Measurements from ENCODE around the gene COL13A1.

The COL13A1 gene

DNA sequence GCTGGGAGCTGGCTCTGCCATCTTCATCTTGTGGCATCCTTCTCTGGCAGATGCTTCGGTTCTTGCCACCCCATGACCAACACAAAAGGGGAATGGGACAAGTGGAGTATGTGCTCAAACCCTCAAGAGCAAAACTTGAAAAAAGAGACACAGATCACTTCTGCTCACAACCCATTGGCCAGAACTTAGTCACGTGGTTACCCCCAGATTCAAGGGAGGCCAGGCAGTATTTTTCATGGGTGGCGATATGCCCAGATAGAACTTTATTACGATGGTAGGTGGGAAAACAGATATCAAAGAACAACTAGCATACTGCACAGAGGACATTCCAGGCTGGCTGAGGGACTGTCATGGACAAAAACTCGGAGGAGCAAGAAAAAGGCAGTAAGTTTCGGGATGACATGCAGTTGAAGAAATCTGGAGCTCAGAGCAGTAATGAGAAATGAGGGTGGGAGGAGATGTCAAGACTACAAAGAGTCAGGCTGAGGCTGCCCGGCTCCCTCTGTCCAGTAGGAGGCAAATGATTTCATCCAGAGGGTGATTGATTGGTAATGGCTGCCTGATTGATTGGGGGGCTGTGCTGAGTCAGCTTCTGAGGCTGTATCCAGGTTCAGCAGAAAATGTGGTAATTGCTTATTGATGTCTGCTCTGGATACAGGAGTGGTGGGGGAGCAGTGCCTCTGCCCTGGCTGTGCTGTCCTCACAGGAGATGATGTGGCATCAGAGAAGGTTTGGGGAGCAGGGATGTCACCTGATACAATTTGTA is 25.3 kb downstream of the COL13A1 start:
- H3K4me3 ChIP-seq (ENCODE audit: low read depth in 1 of 5, low read length in 5 of 5), result no peak overlapping the region
- H3K4me1 ChIP-seq (ENCODE audit: control insufficient read depth in 5 of 5, insufficient read depth in 5 of 5, low read length in 5 of 5), result peaks cover 0 to 5% (median 0%) of the 10 kb centered on the region in 5 donors
- H3K9me3 ChIP-seq (ENCODE audit: control insufficient read depth in 5 of 5, low read length in 5 of 5), result no peaks in the 10 kb centered on the region
- H3K27ac ChIP-seq (ENCODE audit: low read depth, low read length), result no peak overlapping the region
- no peaks in the 10 kb centered on the region for H3K36me3 ChIP-seq (ENCODE audit: control insufficient read depth in 5 of 5, insufficient read depth in 5 of 5, low read length in 5 of 5)
- peaks cover 0 to 19% (median 11%) of the 10 kb centered on the region in 5 donors for H3K27me3 ChIP-seq (ENCODE audit: control insufficient read depth in 5 of 5, insufficient read depth in 4 of 5, low read length in 5 of 5)
- H3K9ac ChIP-seq (ENCODE audit: low read length in 5 of 5), result no peak overlapping the region

DNA sequence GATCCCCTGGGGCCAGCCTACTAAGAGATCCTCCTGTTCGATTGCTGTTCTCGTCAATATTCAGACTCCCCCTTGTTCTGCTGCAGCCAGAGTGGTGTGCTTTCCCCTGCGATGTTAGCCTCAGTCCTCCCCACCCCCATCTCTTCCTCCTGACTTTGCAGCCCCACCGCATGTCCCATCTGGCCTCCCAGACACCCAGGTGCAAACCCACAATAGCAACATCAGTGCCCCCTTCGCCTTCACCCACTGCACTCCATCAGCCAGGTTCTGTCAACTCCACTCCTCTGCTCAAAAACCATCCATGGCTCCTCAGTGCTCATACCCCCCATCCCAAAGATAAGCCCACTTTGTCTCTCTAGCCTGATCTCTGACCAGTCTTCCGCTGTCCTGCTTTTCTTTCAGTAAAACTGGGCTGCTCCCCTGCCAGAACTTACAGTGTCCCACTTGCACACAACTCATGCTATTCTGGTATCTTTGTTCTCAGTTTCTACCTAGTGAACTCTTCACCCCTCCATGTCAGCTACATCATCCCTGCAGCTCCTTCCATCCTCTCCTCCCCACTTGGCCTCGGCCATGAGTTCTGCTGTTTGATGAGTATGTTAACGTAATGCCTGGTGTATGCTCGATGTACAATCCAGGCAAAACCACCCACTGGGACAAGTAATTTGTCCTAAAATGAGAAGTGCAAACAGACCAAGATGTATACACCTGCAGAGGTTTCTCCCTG is 26.6 kb downstream of the COL13A1 start:
- Histone ChIP-seq H3K9me3 (ENCODE audit: control insufficient read depth in 5 of 5, low read length in 5 of 5) (no peaks in the 10 kb centered on the region), H3K9ac (ENCODE audit: low read length in 5 of 5) (no peak overlapping the region), H3K27me3 (ENCODE audit: control insufficient read depth in 5 of 5, insufficient read depth in 4 of 5, low read length in 5 of 5) (peaks cover 0 to 19% (median 11%) of the 10 kb centered on the region in 5 donors), H3K27ac (ENCODE audit: low read depth, low read length) (no peak overlapping the region), H3K4me1 (ENCODE audit: control insufficient read depth in 5 of 5, insufficient read depth in 5 of 5, low read length in 5 of 5) (peaks cover 0 to 5% (median 0%) of the 10 kb centered on the region in 5 donors), H3K4me3 (ENCODE audit: low read depth in 1 of 5, low read length in 5 of 5) (no peak overlapping the region), H3K36me3 (ENCODE audit: control insufficient read depth in 5 of 5, insufficient read depth in 5 of 5, low read length in 5 of 5) (no peaks in the 10 kb centered on the region)

DNA sequence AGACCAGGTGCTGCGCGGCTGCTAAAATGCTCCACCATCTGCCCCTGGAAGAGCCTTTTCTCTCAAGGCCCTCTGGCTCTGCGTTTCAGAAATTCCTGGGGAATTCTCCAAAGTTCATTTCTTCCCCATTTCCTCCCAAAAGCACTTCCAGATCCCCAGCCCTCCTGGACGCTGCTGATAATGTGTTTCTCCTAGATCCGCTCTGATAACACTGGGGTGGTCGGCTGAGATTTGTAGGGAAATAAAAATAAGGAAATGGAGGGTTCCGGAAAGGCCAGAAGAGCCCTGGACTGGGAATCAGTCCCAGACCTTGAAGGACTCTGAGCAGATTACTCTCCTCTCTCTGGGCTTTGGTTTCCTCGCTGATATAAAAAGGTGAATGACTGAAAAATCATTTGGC is 28.1 kb downstream of the COL13A1 start:
- Histone ChIP-seq H3K4me3 (ENCODE audit: low read depth in 1 of 5, low read length in 5 of 5) (no peak overlapping the region), H3K27me3 (ENCODE audit: control insufficient read depth in 5 of 5, insufficient read depth in 4 of 5, low read length in 5 of 5) (peaks cover 0 to 22% (median 11%) of the 10 kb centered on the region in 5 donors), H3K36me3 (ENCODE audit: control insufficient read depth in 5 of 5, insufficient read depth in 5 of 5, low read length in 5 of 5) (no peaks in the 10 kb centered on the region), H3K9me3 (ENCODE audit: control insufficient read depth in 5 of 5, low read length in 5 of 5) (no peaks in the 10 kb centered on the region), H3K4me1 (ENCODE audit: control insufficient read depth in 5 of 5, insufficient read depth in 5 of 5, low read length in 5 of 5) (peaks cover 0 to 5% (median 0%) of the 10 kb centered on the region in 5 donors), H3K27ac (ENCODE audit: low read depth, low read length) (no peak overlapping the region), H3K9ac (ENCODE audit: low read length in 5 of 5) (no peak overlapping the region)

DNA sequence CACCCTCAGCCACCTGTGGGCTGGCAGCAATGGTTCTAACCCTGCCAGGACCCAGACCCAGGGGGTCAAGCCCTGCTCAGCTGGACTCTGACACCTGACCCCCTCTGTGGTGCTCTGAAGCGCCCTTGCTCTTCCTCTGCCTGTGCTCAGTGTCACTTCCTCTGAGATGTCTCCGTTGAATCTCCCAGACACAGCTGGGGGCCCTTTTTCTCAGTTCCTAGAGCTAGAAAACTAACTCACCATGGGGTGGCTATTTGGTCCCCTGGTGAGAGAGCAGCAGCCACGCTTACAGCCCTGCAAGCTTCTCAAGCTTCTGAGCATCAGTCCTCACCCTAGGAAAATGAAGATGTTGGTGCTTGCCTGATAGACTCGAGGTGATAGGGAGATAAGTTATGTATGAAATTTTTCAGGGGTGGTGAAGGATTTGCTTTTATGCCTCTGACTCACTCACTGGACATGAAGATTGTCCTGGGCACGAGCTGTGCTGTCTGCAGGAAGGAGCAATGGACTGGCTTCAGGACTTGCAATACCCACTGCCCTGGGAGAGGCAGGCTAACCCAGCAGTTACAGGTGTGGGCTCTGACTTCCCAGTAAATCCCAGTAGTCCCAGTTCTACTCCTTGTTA is 29.6 kb downstream of the COL13A1 start:
- H3K27ac ChIP-seq (ENCODE audit: low read depth, low read length), result no peak overlapping the region

DNA sequence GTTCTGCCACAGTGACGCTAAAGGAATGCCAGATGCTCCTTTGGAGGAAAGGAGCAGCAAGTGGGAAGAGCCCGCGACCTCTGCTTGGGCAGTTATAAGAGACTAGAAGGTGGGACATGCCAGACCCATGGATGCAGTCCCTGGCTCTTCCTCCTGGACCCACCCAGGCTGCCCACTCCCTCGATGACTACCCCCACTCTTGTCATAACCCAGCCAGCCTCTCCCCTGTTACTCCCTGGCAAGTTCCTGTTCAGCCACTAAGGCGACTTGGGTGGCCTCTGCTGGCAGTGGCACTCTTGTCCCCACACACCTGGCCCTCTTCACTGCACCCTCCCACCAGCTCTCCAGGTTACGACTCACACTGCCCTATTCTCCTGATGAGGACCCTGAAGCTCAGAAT is 33.5 kb downstream of the COL13A1 start:
- Histone ChIP-seq H3K4me3 (ENCODE audit: low read depth in 1 of 5, low read length in 5 of 5) (no peak overlapping the region), H3K9me3 (ENCODE audit: control insufficient read depth in 5 of 5, low read length in 5 of 5) (no peaks in the 10 kb centered on the region), H3K27ac (ENCODE audit: low read depth, low read length) (no peak overlapping the region), H3K36me3 (ENCODE audit: control insufficient read depth in 5 of 5, insufficient read depth in 5 of 5, low read length in 5 of 5) (no peaks in the 10 kb centered on the region), H3K9ac (ENCODE audit: low read length in 5 of 5) (no peak overlapping the region), H3K27me3 (ENCODE audit: control insufficient read depth in 5 of 5, insufficient read depth in 4 of 5, low read length in 5 of 5) (peaks cover 8 to 16% (median 12%) of the 10 kb centered on the region in 5 donors), H3K4me1 (ENCODE audit: control insufficient read depth in 5 of 5, insufficient read depth in 5 of 5, low read length in 5 of 5) (peaks cover 0 to 7% (median 5%) of the 10 kb centered on the region in 5 donors)

More for the DNA sequence above, 29.6 kb downstream of the COL13A1 start:
- no peaks in the 10 kb centered on the region for H3K4me1 ChIP-seq (ENCODE audit: control insufficient read depth in 5 of 5, insufficient read depth in 5 of 5, low read length in 5 of 5)
- peaks cover 8 to 31% (median 18%) of the 10 kb centered on the region in 5 donors for H3K27me3 ChIP-seq (ENCODE audit: control insufficient read depth in 5 of 5, insufficient read depth in 4 of 5, low read length in 5 of 5)
- H3K9ac ChIP-seq (ENCODE audit: low read length in 5 of 5), result no peak overlapping the region
- H3K9me3 ChIP-seq (ENCODE audit: control insufficient read depth in 5 of 5, low read length in 5 of 5), result no peaks in the 10 kb centered on the region
- no peaks in the 10 kb centered on the region for H3K36me3 ChIP-seq (ENCODE audit: control insufficient read depth in 5 of 5, insufficient read depth in 5 of 5, low read length in 5 of 5)
- H3K4me3 ChIP-seq (ENCODE audit: low read depth in 1 of 5, low read length in 5 of 5), result no peak overlapping the region

DNA sequence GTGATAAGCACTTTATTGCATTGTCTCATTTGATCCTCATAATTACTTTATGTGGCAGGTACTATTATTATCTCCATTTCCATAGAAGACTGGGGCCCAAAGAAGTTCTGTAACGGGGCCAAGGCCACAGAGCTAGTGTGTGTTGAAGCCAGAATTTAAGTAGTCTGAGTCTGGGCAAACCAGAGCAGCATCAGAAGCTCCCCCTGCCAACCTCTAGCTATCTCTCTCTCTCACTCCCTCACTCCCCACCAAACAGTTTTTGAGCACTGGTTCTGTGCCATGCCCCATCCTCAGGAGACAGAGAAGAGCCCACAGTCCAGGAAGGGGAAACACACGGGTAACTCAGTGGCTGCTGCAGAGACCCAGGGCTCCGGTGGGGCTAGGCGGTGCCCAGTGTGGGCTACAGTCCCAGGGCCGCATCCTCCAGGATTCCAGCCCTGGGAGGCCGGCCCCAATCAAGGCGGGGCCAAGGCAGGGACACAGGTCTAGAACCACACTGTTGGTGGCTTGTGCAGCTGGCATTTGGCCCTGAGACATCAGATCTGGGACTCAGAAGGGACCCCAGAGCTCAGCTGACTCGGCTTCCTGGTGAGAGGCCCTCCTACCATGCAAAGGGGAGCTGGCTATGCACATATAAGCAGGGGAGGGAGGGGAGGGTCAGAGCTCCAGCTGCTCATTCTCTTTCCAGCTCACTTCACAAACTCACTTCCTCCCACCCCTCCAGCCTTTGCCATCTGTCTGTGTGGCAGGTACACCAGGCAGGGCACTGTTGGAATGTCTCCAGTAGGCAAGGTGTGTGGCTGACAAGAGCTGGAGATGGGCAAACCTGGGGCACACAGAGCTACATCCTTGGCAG is 34.4 kb downstream of the COL13A1 start:
- no peak overlapping the region for H3K4me3 ChIP-seq (ENCODE audit: low read depth in 1 of 5, low read length in 5 of 5)
- H3K9ac ChIP-seq (ENCODE audit: low read length in 5 of 5), result no peak overlapping the region
- H3K4me1 ChIP-seq (ENCODE audit: control insufficient read depth in 5 of 5, insufficient read depth in 5 of 5, low read length in 5 of 5), result peaks cover 0 to 7% (median 5%) of the 10 kb centered on the region in 5 donors
- H3K27ac ChIP-seq (ENCODE audit: low read depth, low read length), result no peak overlapping the region
- peaks cover 8 to 15% (median 12%) of the 10 kb centered on the region in 5 donors for H3K27me3 ChIP-seq (ENCODE audit: control insufficient read depth in 5 of 5, insufficient read depth in 4 of 5, low read length in 5 of 5)
- H3K36me3 ChIP-seq (ENCODE audit: control insufficient read depth in 5 of 5, insufficient read depth in 5 of 5, low read length in 5 of 5), result no peaks in the 10 kb centered on the region
- H3K9me3 ChIP-seq (ENCODE audit: control insufficient read depth in 5 of 5, low read length in 5 of 5), result no peaks in the 10 kb centered on the region

DNA sequence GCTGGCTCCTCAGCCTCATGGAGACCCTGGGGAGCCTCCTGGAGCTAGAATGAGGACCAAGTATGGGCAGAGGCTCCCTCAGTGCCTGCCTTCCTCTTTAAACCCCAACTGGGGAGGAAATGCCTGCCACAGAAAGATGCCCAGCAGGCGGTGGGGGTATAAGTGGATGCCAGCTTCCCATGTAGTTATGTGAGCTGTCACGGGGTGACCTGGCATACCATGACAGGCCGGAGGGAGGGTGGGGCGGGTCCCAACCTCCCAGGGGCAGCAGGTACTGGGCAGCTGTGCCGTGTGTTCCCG is 35.0 kb downstream of the COL13A1 start:
- no peaks in the 10 kb centered on the region for H3K36me3 ChIP-seq (ENCODE audit: control insufficient read depth in 5 of 5, insufficient read depth in 5 of 5, low read length in 5 of 5)
- no peak overlapping the region for H3K27ac ChIP-seq (ENCODE audit: low read depth, low read length)
- H3K27me3 ChIP-seq (ENCODE audit: control insufficient read depth in 5 of 5, insufficient read depth in 4 of 5, low read length in 5 of 5), result peaks cover 8 to 13% (median 10%) of the 10 kb centered on the region in 5 donors
- no peaks in the 10 kb centered on the region for H3K9me3 ChIP-seq (ENCODE audit: control insufficient read depth in 5 of 5, low read length in 5 of 5)
- H3K9ac ChIP-seq (ENCODE audit: low read length in 5 of 5), result no peak overlapping the region
- H3K4me1 ChIP-seq (ENCODE audit: control insufficient read depth in 5 of 5, insufficient read depth in 5 of 5, low read length in 5 of 5), result peaks cover 0 to 7% (median 5%) of the 10 kb centered on the region in 5 donors
- H3K4me3 ChIP-seq (ENCODE audit: low read depth in 1 of 5, low read length in 5 of 5), result no peak overlapping the region

DNA sequence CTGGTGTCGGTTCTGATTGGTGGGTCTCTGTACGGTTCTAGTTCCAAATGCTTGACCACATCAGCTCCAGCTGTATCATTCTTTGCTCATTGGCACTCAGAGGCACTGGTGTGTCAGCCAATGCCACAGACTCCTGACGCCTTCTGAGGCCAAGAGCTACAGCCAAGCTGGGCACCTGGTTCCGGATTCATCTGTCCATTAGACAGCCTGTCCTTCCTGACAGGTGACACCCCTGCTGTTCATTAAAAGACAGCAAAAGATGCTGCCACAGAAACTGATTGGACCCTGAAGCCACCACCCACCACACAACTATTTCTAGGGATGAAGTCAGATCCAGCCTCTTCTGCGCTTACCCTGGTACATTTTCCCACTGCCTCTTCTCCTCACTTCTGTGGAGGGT is 35.6 kb downstream of the COL13A1 start:
- Histone ChIP-seq H3K4me1 (ENCODE audit: control insufficient read depth in 5 of 5, insufficient read depth in 5 of 5, low read length in 5 of 5) (peaks cover 0 to 7% (median 5%) of the 10 kb centered on the region in 5 donors), H3K9me3 (ENCODE audit: control insufficient read depth in 5 of 5, low read length in 5 of 5) (no peaks in the 10 kb centered on the region), H3K36me3 (ENCODE audit: control insufficient read depth in 5 of 5, insufficient read depth in 5 of 5, low read length in 5 of 5) (no peaks in the 10 kb centered on the region), H3K9ac (ENCODE audit: low read length in 5 of 5) (no peak overlapping the region), H3K4me3 (ENCODE audit: low read depth in 1 of 5, low read length in 5 of 5) (no peak overlapping the region), H3K27ac (ENCODE audit: low read depth, low read length) (no peak overlapping the region), H3K27me3 (ENCODE audit: control insufficient read depth in 5 of 5, insufficient read depth in 4 of 5, low read length in 5 of 5) (peaks cover 8 to 12% (median 10%) of the 10 kb centered on the region in 5 donors)

DNA sequence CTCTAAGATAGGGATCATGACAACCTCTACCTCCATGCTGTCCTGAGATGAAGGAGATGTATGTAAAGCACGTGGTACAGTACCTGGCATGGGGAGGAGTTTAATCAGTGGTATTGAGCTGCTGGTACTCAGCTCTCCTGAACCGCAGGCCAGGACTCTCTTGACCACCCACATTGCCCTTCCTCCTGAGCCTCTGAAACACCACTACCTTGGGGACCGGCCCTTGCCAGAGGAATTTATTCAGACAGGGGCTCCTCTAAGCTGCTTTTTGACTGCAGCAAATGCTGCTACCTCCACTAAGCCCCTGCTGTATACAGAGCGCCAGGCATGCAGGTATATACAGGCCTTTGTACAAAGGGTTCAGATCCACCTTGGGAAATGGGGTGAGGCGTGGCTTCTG is 36.7 kb downstream of the COL13A1 start:
- Histone ChIP-seq H3K27ac (ENCODE audit: low read depth, low read length) (no peak overlapping the region), H3K36me3 (ENCODE audit: control insufficient read depth in 5 of 5, insufficient read depth in 5 of 5, low read length in 5 of 5) (no peaks in the 10 kb centered on the region), H3K9me3 (ENCODE audit: control insufficient read depth in 5 of 5, low read length in 5 of 5) (no peaks in the 10 kb centered on the region), H3K27me3 (ENCODE audit: control insufficient read depth in 5 of 5, insufficient read depth in 4 of 5, low read length in 5 of 5) (peaks cover 8 to 16% (median 10%) of the 10 kb centered on the region in 5 donors), H3K9ac (ENCODE audit: low read length in 5 of 5) (no peak overlapping the region), H3K4me3 (ENCODE audit: low read depth in 1 of 5, low read length in 5 of 5) (no peak overlapping the region), H3K4me1 (ENCODE audit: control insufficient read depth in 5 of 5, insufficient read depth in 5 of 5, low read length in 5 of 5) (peaks cover 0 to 7% (median 5%) of the 10 kb centered on the region in 5 donors)
